K562 (cell line): ENCODE data around the gene CRYAB. TPM values are rescaled to one million over a fixed set of nuclear protein-coding genes. Genes with fewer than 3 reads are reported as not detected.

Experiments used
- ELF4 ChIP-seq: fragments of 450-650 bp; formaldehyde crosslinking; IDR thresholded peaks from 2 replicates; pipeline ENCODE4 v1.4.0; 2022; ENCODE audit warnings: missing genetic modification characterization
- HDAC2 ChIP-seq: fragments of 450-650 bp; IDR thresholded peaks from 2 replicates; pipeline ENCODE4 v1.6.1; 2016; ENCODE audit warnings: mild to moderate bottlenecking
- NKRF ChIP-seq: fragments of 450-650 bp; IDR thresholded peaks from 2 replicates; pipeline ENCODE4 v1.6.1; 2016; ENCODE audit warnings: borderline replicate concordance
- SIN3A ChIP-seq, 2 experiments: fragments of 150-350 bp in 1 of 2; IDR thresholded peaks; 2 replicates each; pipeline ENCODE4 v1.6.1; 2011 to 2016; ENCODE audit warnings: borderline replicate concordance in 2 of 2, low read depth in 2 of 2, low read length in 2 of 2, mild to moderate bottlenecking in 2 of 2, moderate library complexity in 2 of 2; ENCODE audit not compliant: control insufficient read depth in 1 of 2
- SMARCA4 ChIP-seq: fragments of 450-650 bp; IDR thresholded peaks from 2 replicates; pipeline ENCODE4 v1.6.1; 2016
- ZFX ChIP-seq: sonication (generic); formaldehyde crosslinking; IDR thresholded peaks from 2 replicates; pipeline ENCODE4 v1.8.0; 2022; ENCODE audit warnings: mild to moderate bottlenecking, missing genetic modification reagents, moderate library complexity
- ZNF165 ChIP-seq: fragments of 250-450 bp; sonication (Bioruptor Pico); IDR thresholded peaks from 2 replicates; pipeline ENCODE4 v1.4.0; 2020; ENCODE audit warnings: borderline replicate concordance
- ZNF644 ChIP-seq: fragments of 200-800 bp; sonication (Bioruptor generic); IDR thresholded peaks from 2 replicates; pipeline ENCODE4 v1.6.1; 2016; ENCODE audit warnings: low read depth, missing genetic modification characterization, missing compliant biosample characterization
- polyA plus RNA-seq, 8 experiments: library from polyadenylated mRNA; depleted of rRNA in 4 of 8; stranded (reverse) in 5 of 8; unstranded in 3 of 8; fragments of >200 nt; fragmentation: Nextera tagmentation in 2 of 8; fragmentation: Illumina TruSeq in 1 of 8; extraction: Ambion mirVana in 2 of 8; extraction: Trizol in 1 of 8; gene quantifications; 2 replicates each; pipeline versions ENCODE4 v1.2.1 to v1.2.3, GENCODE V29; 2011 to 2014; ENCODE audit warnings: inconsistent platforms in 1 of 8, missing spikeins in 1 of 8
- total RNA-seq, 7 experiments: library from RNA; depleted of rRNA in 6 of 7; stranded (reverse); fragments of >200 nt in 6 of 7; fragmentation: Illumina TruSeq in 2 of 7; extraction: Trizol in 2 of 7; gene quantifications; 2 replicates each; pipeline versions ENCODE4 v1.2.1 to v1.2.3, GENCODE V29; 2011 to 2021; ENCODE audit warnings: low replicate concordance in 1 of 7
- TF ChIP-seq, protein P1 (sequence below): fragments of 200-800 bp; sonication (Bioruptor generic); IDR thresholded peaks from 2 replicates; pipeline ENCODE4 v1.6.1; 2016; ENCODE audit warnings: missing genetic modification characterization, missing compliant biosample characterization
- TF ChIP-seq, protein P2 (sequence below): sonication (generic); formaldehyde crosslinking; IDR thresholded peaks from 2 replicates; pipeline ENCODE4 v1.8.0; 2022; ENCODE audit warnings: mild to moderate bottlenecking, missing genetic modification reagents
- TF ChIP-seq, protein P3 (sequence below): fragments of 450-650 bp; IDR thresholded peaks from 2 replicates; pipeline ENCODE4 v1.6.1; 2017; ENCODE audit warnings: antibody characterized with exemption, mild to moderate bottlenecking

The CRYAB gene
- total and polyA plus RNA-seq, 9 of the 15 experiments (the other 6 are each of a cell fraction or from before 2014, with no cell fraction given): 0.83 to 7.5 (median 3.6) TPM

- TF ChIP-seq NKRF: 0 out of 2 replicates have a peak, but pooled peaks have one; percentile 6
- 0 out of 4 replicates have a peak, but pooled peaks of 1 of the 2 experiments have one; percentile 25 for TF ChIP-seq SIN3A (IDR thresholded peaks at IDR 0.05; ENCODE audit: borderline replicate concordance in 2 of 2, control insufficient read depth in 1 of 2, low read depth in 2 of 2, low read length in 2 of 2)
- no peak for TF ChIP-seq ELF4 (CRISPR knock-in tag)
- TF ChIP-seq HDAC2: 0 out of 2 replicates have a peak, but pooled peaks have one; percentile 8
- no peak for TF ChIP-seq ZNF165 (CRISPR knock-in tag)
- TF ChIP-seq, protein P1, sequence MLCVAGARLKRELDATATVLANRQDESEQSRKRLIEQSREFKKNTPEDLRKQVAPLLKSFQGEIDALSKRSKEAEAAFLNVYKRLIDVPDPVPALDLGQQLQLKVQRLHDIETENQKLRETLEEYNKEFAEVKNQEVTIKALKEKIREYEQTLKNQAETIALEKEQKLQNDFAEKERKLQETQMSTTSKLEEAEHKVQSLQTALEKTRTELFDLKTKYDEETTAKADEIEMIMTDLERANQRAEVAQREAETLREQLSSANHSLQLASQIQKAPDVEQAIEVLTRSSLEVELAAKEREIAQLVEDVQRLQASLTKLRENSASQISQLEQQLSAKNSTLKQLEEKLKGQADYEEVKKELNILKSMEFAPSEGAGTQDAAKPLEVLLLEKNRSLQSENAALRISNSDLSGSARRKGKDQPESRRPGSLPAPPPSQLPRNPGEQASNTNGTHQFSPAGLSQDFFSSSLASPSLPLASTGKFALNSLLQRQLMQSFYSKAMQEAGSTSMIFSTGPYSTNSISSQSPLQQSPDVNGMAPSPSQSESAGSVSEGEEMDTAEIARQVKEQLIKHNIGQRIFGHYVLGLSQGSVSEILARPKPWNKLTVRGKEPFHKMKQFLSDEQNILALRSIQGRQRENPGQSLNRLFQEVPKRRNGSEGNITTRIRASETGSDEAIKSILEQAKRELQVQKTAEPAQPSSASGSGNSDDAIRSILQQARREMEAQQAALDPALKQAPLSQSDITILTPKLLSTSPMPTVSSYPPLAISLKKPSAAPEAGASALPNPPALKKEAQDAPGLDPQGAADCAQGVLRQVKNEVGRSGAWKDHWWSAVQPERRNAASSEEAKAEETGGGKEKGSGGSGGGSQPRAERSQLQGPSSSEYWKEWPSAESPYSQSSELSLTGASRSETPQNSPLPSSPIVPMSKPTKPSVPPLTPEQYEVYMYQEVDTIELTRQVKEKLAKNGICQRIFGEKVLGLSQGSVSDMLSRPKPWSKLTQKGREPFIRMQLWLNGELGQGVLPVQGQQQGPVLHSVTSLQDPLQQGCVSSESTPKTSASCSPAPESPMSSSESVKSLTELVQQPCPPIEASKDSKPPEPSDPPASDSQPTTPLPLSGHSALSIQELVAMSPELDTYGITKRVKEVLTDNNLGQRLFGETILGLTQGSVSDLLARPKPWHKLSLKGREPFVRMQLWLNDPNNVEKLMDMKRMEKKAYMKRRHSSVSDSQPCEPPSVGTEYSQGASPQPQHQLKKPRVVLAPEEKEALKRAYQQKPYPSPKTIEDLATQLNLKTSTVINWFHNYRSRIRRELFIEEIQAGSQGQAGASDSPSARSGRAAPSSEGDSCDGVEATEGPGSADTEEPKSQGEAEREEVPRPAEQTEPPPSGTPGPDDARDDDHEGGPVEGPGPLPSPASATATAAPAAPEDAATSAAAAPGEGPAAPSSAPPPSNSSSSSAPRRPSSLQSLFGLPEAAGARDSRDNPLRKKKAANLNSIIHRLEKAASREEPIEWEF (CRISPR knock-in tag): peak; percentile 74; the same call in 1 of the 2 replicates
- TF ChIP-seq, protein P2, sequence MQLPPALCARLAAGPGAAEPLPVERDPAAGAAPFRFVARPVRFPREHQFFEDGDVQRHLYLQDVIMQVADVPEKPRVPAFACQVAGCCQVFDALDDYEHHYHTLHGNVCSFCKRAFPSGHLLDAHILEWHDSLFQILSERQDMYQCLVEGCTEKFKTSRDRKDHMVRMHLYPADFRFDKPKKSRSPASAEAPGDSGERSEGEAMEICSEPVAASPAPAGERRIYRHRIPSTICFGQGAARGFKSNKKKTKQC (CRISPR knock-in tag): no peak
- TF ChIP-seq, protein P3, sequence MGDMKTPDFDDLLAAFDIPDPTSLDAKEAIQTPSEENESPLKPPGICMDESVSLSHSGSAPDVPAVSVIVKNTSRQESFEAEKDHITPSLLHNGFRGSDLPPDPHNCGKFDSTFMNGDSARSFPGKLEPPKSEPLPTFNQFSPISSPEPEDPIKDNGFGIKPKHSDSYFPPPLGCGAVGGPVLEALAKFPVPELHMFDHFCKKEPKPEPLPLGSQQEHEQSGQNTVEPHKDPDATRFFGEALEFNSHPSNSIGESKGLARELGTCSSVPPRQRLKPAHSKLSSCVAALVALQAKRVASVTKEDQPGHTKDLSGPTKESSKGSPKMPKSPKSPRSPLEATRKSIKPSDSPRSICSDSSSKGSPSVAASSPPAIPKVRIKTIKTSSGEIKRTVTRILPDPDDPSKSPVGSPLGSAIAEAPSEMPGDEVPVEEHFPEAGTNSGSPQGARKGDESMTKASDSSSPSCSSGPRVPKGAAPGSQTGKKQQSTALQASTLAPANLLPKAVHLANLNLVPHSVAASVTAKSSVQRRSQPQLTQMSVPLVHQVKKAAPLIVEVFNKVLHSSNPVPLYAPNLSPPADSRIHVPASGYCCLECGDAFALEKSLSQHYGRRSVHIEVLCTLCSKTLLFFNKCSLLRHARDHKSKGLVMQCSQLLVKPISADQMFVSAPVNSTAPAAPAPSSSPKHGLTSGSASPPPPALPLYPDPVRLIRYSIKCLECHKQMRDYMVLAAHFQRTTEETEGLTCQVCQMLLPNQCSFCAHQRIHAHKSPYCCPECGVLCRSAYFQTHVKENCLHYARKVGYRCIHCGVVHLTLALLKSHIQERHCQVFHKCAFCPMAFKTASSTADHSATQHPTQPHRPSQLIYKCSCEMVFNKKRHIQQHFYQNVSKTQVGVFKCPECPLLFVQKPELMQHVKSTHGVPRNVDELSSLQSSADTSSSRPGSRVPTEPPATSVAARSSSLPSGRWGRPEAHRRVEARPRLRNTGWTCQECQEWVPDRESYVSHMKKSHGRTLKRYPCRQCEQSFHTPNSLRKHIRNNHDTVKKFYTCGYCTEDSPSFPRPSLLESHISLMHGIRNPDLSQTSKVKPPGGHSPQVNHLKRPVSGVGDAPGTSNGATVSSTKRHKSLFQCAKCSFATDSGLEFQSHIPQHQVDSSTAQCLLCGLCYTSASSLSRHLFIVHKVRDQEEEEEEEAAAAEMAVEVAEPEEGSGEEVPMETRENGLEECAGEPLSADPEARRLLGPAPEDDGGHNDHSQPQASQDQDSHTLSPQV: peak; percentile 75
- peak; percentile 4; the same call in 1 of the 2 replicates for TF ChIP-seq ZFX (CRISPR knock-in tag)
- 0 out of 2 replicates have a peak, but pooled peaks have one; percentile 73 for TF ChIP-seq ZNF644 (tag)
- TF ChIP-seq SMARCA4: 0 out of 2 replicates have a peak, but pooled peaks have one; percentile 16
These were observed 32.0 kb downstream of the CRYAB start (continued) for GRCh38 chr11:111879637-111879960.
